Suprapubic skin (tissue), 4 donors: ENCODE results near the gene E4F1. TPM values are rescaled to one million over a fixed set of nuclear protein-coding genes. Genes with fewer than 3 reads are reported as not detected.

ENCODE experiments used
- DNase-seq, 2 donors: peaks; one replicate each; pipeline ENCODE4 v3.0.0-alpha.2; 2019; ENCODE audit warnings: low spot score in 2 of 2
- H3K27ac ChIP-seq: fragments of 200-600 bp; sonication (generic); one replicate; pipeline ENCODE4 v1.5.1; 2019
- H3K27me3 ChIP-seq: fragments of 200-600 bp; sonication (generic); one replicate; pipeline ENCODE4 v1.5.1; 2019
- H3K36me3 ChIP-seq: fragments of 200-600 bp; sonication (generic); one replicate; pipeline ENCODE4 v1.5.1; 2019
- H3K4me1 ChIP-seq: fragments of 200-600 bp; sonication (generic); one replicate; pipeline ENCODE4 v1.5.1; 2019
- H3K4me3 ChIP-seq: fragments of 200-600 bp; sonication (generic); one replicate; pipeline ENCODE4 v1.5.1; 2019; ENCODE audit warnings: mild to moderate bottlenecking
- H3K9me3 ChIP-seq: fragments of 200-600 bp; sonication (generic); one replicate; pipeline ENCODE4 v1.5.1; 2019
- EP300 ChIP-seq: sonication (generic); formaldehyde crosslinking; IDR thresholded peaks from one replicate; pipeline ENCODE4 v1.6.1; 2017; ENCODE audit warnings: antibody characterized with exemption
- POLR2A ChIP-seq, 2 donors: fragments of 450-650 bp; IDR thresholded peaks; one replicate each; pipeline ENCODE4 v1.6.1; 2017; ENCODE audit warnings: antibody characterized with exemption in 2 of 2, mild to moderate bottlenecking in 2 of 2, moderate library complexity in 2 of 2
- POLR2AphosphoS5 ChIP-seq, 3 donors: sonication (generic); formaldehyde crosslinking; IDR thresholded peaks; one replicate each; pipeline ENCODE4 v1.6.1; 2017; ENCODE audit warnings: antibody characterized with exemption in 3 of 3
- WGBS: methylation state at CpG from one replicate; pipeline ENCODE4 v1.1.5; 2018; 5-methylcytosine and 5-hydroxymethylcytosine counted together
- total RNA-seq, 4 donors: library from RNA; depleted of rRNA; stranded (reverse); fragments of >200 nt; gene quantifications; one replicate each; pipeline ENCODE4 v1.1.0, GENCODE V29; 2016
- TF ChIP-seq, protein P1 (sequence below), 2 donors: fragments of 200-600 bp in 1 of 2; fragments of 450-650 bp in 1 of 2; sonication (generic) in 1 of 2; IDR thresholded peaks; one replicate each; pipeline ENCODE4 v1.5.1; 2016 to 2019; ENCODE audit warnings: antibody characterized with exemption in 2 of 2, mild to moderate bottlenecking in 1 of 2, moderate library complexity in 1 of 2

E4F1 gene
- total RNA-seq, 4 donors from 2014 or later, result 42.1 to 79.3 (median 54.2) TPM

GRCh38 chr16:2177561-2177960 is 45.8 kb upstream of the E4F1 start:
- H3K4me3 ChIP-seq, result no peak overlapping the region
- H3K9me3 ChIP-seq, result no peaks in the 10 kb centered on the region
- peaks cover 54% of the 10 kb centered on the region for H3K36me3 ChIP-seq
- H3K4me1 ChIP-seq, result peaks cover 13% of the 10 kb centered on the region
- DNase-seq, result no peak
- no peaks in the 10 kb centered on the region for H3K27me3 ChIP-seq
- H3K27ac ChIP-seq, result no peak overlapping the region
- 90% methylated on average over 5 of the region's 20 CpGs for WGBS
- TF ChIP-seq, protein P1, sequence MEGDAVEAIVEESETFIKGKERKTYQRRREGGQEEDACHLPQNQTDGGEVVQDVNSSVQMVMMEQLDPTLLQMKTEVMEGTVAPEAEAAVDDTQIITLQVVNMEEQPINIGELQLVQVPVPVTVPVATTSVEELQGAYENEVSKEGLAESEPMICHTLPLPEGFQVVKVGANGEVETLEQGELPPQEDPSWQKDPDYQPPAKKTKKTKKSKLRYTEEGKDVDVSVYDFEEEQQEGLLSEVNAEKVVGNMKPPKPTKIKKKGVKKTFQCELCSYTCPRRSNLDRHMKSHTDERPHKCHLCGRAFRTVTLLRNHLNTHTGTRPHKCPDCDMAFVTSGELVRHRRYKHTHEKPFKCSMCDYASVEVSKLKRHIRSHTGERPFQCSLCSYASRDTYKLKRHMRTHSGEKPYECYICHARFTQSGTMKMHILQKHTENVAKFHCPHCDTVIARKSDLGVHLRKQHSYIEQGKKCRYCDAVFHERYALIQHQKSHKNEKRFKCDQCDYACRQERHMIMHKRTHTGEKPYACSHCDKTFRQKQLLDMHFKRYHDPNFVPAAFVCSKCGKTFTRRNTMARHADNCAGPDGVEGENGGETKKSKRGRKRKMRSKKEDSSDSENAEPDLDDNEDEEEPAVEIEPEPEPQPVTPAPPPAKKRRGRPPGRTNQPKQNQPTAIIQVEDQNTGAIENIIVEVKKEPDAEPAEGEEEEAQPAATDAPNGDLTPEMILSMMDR (IDR thresholded peaks at IDR 0.05), result no peak
- no peak for TF ChIP-seq POLR2AphosphoS5 (IDR thresholded peaks at IDR 0.05)

DNA sequence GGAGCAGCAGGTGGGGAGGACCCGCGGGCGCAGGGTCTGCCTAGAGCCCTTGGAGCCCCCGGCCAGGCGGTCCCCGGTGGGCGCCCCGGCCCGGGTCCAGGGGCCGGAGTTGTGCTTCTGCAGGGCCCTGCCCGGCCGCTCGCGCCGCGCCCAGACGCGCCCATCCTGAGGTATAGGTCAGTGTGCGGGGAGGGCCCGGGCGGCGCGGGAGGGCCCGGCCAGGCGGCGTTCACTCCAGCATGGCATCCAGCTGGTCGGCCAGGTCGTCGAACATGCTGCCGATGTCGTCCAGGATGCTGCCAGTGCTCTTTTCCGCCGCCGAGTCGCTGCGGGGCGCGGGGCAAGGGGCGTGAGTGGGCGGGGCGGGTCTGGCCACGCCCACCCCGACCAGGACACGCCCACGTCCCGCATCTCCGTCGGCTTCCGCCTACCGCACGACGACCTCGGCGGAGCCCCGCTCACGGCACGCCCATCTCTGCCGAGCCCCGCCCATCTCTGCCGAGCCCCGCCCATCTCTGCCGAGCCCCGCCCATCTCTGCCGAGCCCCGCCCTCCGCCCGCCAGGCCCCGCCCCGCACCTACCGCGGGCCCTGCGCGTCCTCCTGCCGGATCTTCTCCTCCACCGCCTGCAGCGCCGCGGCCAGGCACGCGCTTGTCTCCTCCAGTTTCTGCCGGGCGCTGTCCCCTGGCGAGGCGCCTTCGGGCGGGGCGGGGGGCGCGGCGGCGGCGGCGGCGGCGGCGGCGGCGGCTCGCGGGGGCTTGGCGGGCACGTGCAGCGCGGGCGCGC is 44.9 kb upstream of the E4F1 start:
- no peak for DNase-seq
- Histone ChIP-seq H3K27me3 (no peaks in the 10 kb centered on the region), H3K9me3 (no peaks in the 10 kb centered on the region), H3K27ac (no peak overlapping the region), H3K36me3 (peaks cover 45% of the 10 kb centered on the region), H3K4me1 (peaks cover 13% of the 10 kb centered on the region), H3K4me3 (peak overlapping the region; percentile 36)
- 33% methylated on average over 33 of the region's 106 CpGs for WGBS
- TF ChIP-seq, protein P1 (IDR thresholded peaks at IDR 0.05), result no peak
- TF ChIP-seq POLR2AphosphoS5 (IDR thresholded peaks at IDR 0.05) (no peak), POLR2A (IDR thresholded peaks at IDR 0.05) (no peak), EP300 (no peak)

DNA sequence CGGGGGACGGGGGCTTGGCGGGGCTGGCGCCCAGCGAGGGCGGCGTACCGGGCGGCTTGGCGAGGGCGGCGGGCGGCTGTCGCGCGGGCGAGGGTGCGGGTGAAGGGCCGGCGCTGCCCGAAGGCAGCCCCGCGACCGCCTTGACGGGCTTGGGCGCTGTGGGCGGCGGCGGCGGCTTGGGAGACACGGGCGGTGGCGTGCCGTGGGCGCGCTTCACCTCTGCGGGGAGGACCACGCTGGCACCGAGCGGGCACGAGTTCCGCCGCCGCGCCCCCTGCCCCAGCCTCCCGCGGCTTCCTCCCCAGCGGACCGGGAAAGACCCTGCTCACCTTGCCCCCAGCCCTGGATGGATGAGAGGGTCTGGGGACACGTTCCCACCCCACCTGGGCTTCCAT is 44.3 kb upstream of the E4F1 start:
- no CpG with 5 or more reads among the region's 50 CpGs for WGBS

DNA sequence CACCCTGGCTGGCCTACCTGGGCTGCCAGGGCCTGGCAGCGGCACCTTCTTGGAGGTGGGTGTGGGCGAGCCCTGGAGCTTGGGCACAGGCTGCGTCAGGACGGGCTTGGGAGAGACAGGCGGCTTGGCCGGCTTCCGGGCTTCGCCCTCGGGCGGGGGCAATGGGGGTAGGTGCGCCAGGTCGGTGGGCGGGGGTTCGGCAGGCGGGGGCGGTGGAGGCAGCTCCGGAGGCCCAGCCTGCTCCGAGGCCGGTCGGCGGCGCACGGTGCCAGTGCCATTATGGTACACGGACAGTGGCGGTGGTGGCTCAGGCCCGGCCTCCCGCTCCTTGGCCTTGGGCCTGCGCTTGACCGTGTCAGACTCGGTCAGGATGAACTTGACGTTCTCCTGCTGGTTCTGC is 43.8 kb upstream of the E4F1 start:
- H3K4me3 ChIP-seq, result peak overlapping the region; percentile 36
- TF ChIP-seq EP300 (no peak), POLR2A (IDR thresholded peaks at IDR 0.05) (no peak), POLR2AphosphoS5 (IDR thresholded peaks at IDR 0.05) (no peak)
- TF ChIP-seq, protein P1 (IDR thresholded peaks at IDR 0.05), result no peak
- peaks cover 13% of the 10 kb centered on the region for H3K4me1 ChIP-seq
- no peaks in the 10 kb centered on the region for H3K9me3 ChIP-seq
- no peak for DNase-seq
- no peaks in the 10 kb centered on the region for H3K27me3 ChIP-seq
- peak overlapping the region; percentile 35 for H3K27ac ChIP-seq
- H3K36me3 ChIP-seq, result peaks cover 34% of the 10 kb centered on the region
- WGBS, result 65% methylated on average over 7 of the region's 31 CpGs

More for the DNA sequence above, 44.3 kb upstream of the E4F1 start:
- DNase-seq, result no peak
- Histone ChIP-seq H3K27me3 (no peaks in the 10 kb centered on the region), H3K4me3 (peak overlapping the region; percentile 36), H3K36me3 (peaks cover 39% of the 10 kb centered on the region), H3K27ac (peak overlapping the region; percentile 35), H3K4me1 (peaks cover 13% of the 10 kb centered on the region), H3K9me3 (no peaks in the 10 kb centered on the region)
- no peak for TF ChIP-seq POLR2AphosphoS5 (IDR thresholded peaks at IDR 0.05)
- TF ChIP-seq, protein P1 (IDR thresholded peaks at IDR 0.05), result no peak
- TF ChIP-seq EP300, result no peak

GRCh38 chr16:2180461-2180860 is 42.9 kb upstream of the E4F1 start:
- 92% methylated on average over 25 of the region's 43 CpGs for WGBS
- DNase-seq, result no peak
- Histone ChIP-seq H3K27me3 (no peaks in the 10 kb centered on the region), H3K36me3 (peaks cover 25% of the 10 kb centered on the region), H3K4me3 (no peak overlapping the region), H3K9me3 (no peaks in the 10 kb centered on the region), H3K4me1 (peaks cover 13% of the 10 kb centered on the region), H3K27ac (no peak overlapping the region)
- TF ChIP-seq EP300 (no peak), POLR2AphosphoS5 (IDR thresholded peaks at IDR 0.05) (no peak), POLR2A (IDR thresholded peaks at IDR 0.05) (no peak)
- TF ChIP-seq, protein P1 (IDR thresholded peaks at IDR 0.05), result no peak
